PC-3 (cell line): ENCODE results near the gene SLC25A36. TPM values are rescaled to one million over a fixed set of nuclear protein-coding genes. Genes with fewer than 3 reads are reported as not detected.

ENCODE experiments used
- ATAC-seq: fragments of 200-7000 bp; cut with Tn5 transposase; 2 replicates; pipeline ENCODE4 v1.9.1; 2020; ENCODE audit warnings: mild to moderate bottlenecking, moderate library complexity
- BruUV-seq: library from RNA; stranded (reverse); fragments of 400-500 nt; replicated peaks from 2 replicates; lab custom pipeline; 2021; lab: Mats Ljungman, UMichigan
- CTCF ChIA-PET: fragments of 300-600 bp; sonication (Branson Sonifier 250); formaldehyde crosslinking; loops from one replicate; lab custom pipeline; 2022; ENCODE audit warnings: antibody characterized with exemption; lab: Charles Lee
- POLR2A ChIA-PET: fragments of 300-600 bp; sonication (Branson Sonifier 250); formaldehyde crosslinking; loops from one replicate; lab custom pipeline; 2022; ENCODE audit warnings: antibody characterized with exemption; ENCODE audit not compliant: unreplicated experiment; lab: Charles Lee
- DNase-seq: peaks from one replicate; pipeline ENCODE4 v3.0.0-alpha.2; 2015
- H2AFZ ChIP-seq: fragments of 300-600 bp; sonication (generic); 2 replicates; pipeline ENCODE4 v1.6.0; 2016; ENCODE audit warnings: antibody characterized with exemption, low read length
- H3F3A ChIP-seq: fragments of 300-600 bp; sonication (generic); one replicate; pipeline ENCODE4 v1.6.0; 2017; ENCODE audit warnings: antibody characterized with exemption, low read length, control low read depth, mild to moderate bottlenecking; ENCODE audit not compliant: unreplicated experiment
- H3K27ac ChIP-seq: fragments of 300-600 bp; sonication (generic); 2 replicates; pipeline ENCODE4 v1.5.1; 2016; ENCODE audit warnings: mild to moderate bottlenecking, low read length
- H3K27me3 ChIP-seq: fragments of 300-600 bp; sonication (generic); 2 replicates; pipeline ENCODE4 v1.6.1; 2016; ENCODE audit warnings: low read length, mixed read lengths
- H3K36me3 ChIP-seq: fragments of 300-600 bp; sonication (generic); 2 replicates; pipeline ENCODE4 v1.6.1; 2016; ENCODE audit warnings: low read depth, mixed run types, low read length, mixed read lengths
- H3K4me1 ChIP-seq: fragments of 300-600 bp; sonication (generic); 2 replicates; pipeline ENCODE4 v1.5.1; 2016; ENCODE audit warnings: low read length; ENCODE audit not compliant: insufficient read depth
- H3K4me2 ChIP-seq: fragments of 300-600 bp; sonication (generic); 2 replicates; pipeline ENCODE4 v1.6.0; 2016; ENCODE audit warnings: low read length
- H3K4me3 ChIP-seq: fragments of 300-600 bp; sonication (generic); 2 replicates; pipeline ENCODE4 v1.5.1; 2016; ENCODE audit warnings: mild to moderate bottlenecking, low read length, mixed read lengths
- H3K79me2 ChIP-seq: fragments of 300-600 bp; sonication (generic); 2 replicates; pipeline ENCODE4 v1.6.1; 2017; ENCODE audit warnings: low read length, mixed read lengths
- H3K9ac ChIP-seq: fragments of 300-600 bp; sonication (generic); 2 replicates; pipeline ENCODE4 v1.6.0; 2016; ENCODE audit warnings: mild to moderate bottlenecking, low read length
- H3K9me2 ChIP-seq: fragments of 300-600 bp; sonication (generic); replicated peaks from 2 replicates; pipeline ENCODE4 v1.6.1; 2016; ENCODE audit warnings: mixed run types, low read length, mixed read lengths
- H3K9me3 ChIP-seq: fragments of 300-600 bp; sonication (generic); 2 replicates; pipeline ENCODE4 v1.6.1; 2016; ENCODE audit warnings: low read length, mixed read lengths
- H4K20me1 ChIP-seq: fragments of 300-600 bp; sonication (generic); 2 replicates; pipeline ENCODE4 v1.6.1; 2016; ENCODE audit warnings: low read length, mixed read lengths
- CTCF ChIP-seq: fragments of 300-600 bp; sonication (generic); conservative IDR thresholded peaks from 2 replicates; pipeline ENCODE4 v1.5.1; 2017; ENCODE audit warnings: antibody characterized with exemption, low read depth, mild to moderate bottlenecking, low read length
- EZH2 ChIP-seq: fragments of 300-600 bp; sonication (generic); IDR thresholded peaks from one replicate; pipeline ENCODE4 v1.6.1; 2017; ENCODE audit warnings: antibody characterized with exemption, mild to moderate bottlenecking, low read length; ENCODE audit not compliant: unreplicated experiment
- EZH2phosphoT487 ChIP-seq: fragments of 300-600 bp; sonication (generic); IDR thresholded peaks from 2 replicates; pipeline ENCODE4 v1.6.1; 2018; ENCODE audit warnings: mild to moderate bottlenecking, antibody characterized with exemption, low read length, borderline replicate concordance
- intact Hi-C: fragments of 100-400 bp; cut with micrococcal nuclease; formaldehyde crosslinking; loops from 2 replicates; pipeline ENCODE4 v1.9.0; 2023
- total RNA-seq: library from RNA; depleted of rRNA; stranded (reverse); fragments of >200 nt; gene quantifications from 2 replicates; pipeline ENCODE4 v1.2.3, GENCODE V29; 2014

The SLC25A36 gene
- total RNA-seq, 1 experiment from 2014 or later, result 57.3 TPM

GRCh38 chr3:140995881-140996280, 54.2 kb downstream of the SLC25A36 start:
- TF ChIP-seq CTCF (no peak), EZH2phosphoT487 (no peak), EZH2 (no peak)
- Histone ChIP-seq H3F3A (no peaks in the 10 kb centered on the region), H2AFZ (no peak overlapping the region), H3K9ac (no peak overlapping the region), H3K27me3 (no peaks in the 10 kb centered on the region), H3K9me3 (no peaks in the 10 kb centered on the region), H3K79me2 (no peaks in the 10 kb centered on the region), H3K36me3 (no peaks in the 10 kb centered on the region), H4K20me1 (no peaks in the 10 kb centered on the region), H3K4me2 (no peak overlapping the region), H3K4me3 (no peak overlapping the region), H3K9me2 (no peaks in the 10 kb centered on the region), H3K27ac (no peak overlapping the region), H3K4me1 (no peaks in the 10 kb centered on the region)
- BruUV-seq, result no TSS peak
- ChIA-PET POLR2A (no interaction called here), CTCF (no interaction called here)
- intact Hi-C loops, result no loop called here
- no peak for ATAC-seq
- no peak for DNase-seq

GRCh38 chr3:141000027-141000663, 58.5 kb downstream of the SLC25A36 start:
- intact Hi-C loops, result loop anchor here (1.0 to 2.0 kb wide), 2 partner anchors 107 to 192 kb away; no protein-coding TSS in a partner anchor
- no peaks in the 10 kb centered on the region for H3K79me2 ChIP-seq
- no peaks in the 10 kb centered on the region for H3K9me3 ChIP-seq
- H3K4me1 ChIP-seq, result no peaks in the 10 kb centered on the region
- POLR2A ChIA-PET, result no interaction called here
- no TSS peak for BruUV-seq
- no peaks in the 10 kb centered on the region for H3K36me3 ChIP-seq
- H3K4me3 ChIP-seq, result no peak overlapping the region
- no peaks in the 10 kb centered on the region for H4K20me1 ChIP-seq
- CTCF ChIA-PET, result interaction anchor here (0.8 kb wide), 1 partner anchor 105 kb away, joined by 3 read pairs; no protein-coding TSS in a partner anchor
- no peak overlapping the region for H3K27ac ChIP-seq
- no peaks in the 10 kb centered on the region for H3F3A ChIP-seq
- H3K4me2 ChIP-seq, result no peak overlapping the region
- H2AFZ ChIP-seq, result no peak overlapping the region
- H3K9ac ChIP-seq, result no peak overlapping the region
- ATAC-seq (peak; percentile 94), DNase-seq (peak; percentile 53)
- H3K27me3 ChIP-seq, result no peaks in the 10 kb centered on the region
- H3K9me2 ChIP-seq, result no peaks in the 10 kb centered on the region
- TF ChIP-seq CTCF, result peak; percentile 74
- TF ChIP-seq EZH2phosphoT487, result no peak
- TF ChIP-seq EZH2, result no peak

- Histone ChIP-seq H3K27ac (no peak overlapping the region), H2AFZ (no peak overlapping the region), H3F3A (no peaks in the 10 kb centered on the region), H4K20me1 (no peaks in the 10 kb centered on the region), H3K36me3 (no peaks in the 10 kb centered on the region), H3K9me3 (no peaks in the 10 kb centered on the region), H3K9me2 (no peaks in the 10 kb centered on the region), H3K4me3 (no peak overlapping the region), H3K9ac (no peak overlapping the region), H3K4me2 (no peak overlapping the region), H3K4me1 (no peaks in the 10 kb centered on the region), H3K27me3 (no peaks in the 10 kb centered on the region), H3K79me2 (no peaks in the 10 kb centered on the region)
- ATAC-seq, result peak; percentile 42
- POLR2A ChIA-PET, result no interaction called here
- CTCF ChIA-PET, result interaction anchor here (0.8 kb wide), 1 partner anchor 105 kb away, joined by 3 read pairs; no protein-coding TSS in a partner anchor
- BruUV-seq, result no TSS peak
- intact Hi-C loops, result loop anchor here (1.0 to 2.0 kb wide), 2 partner anchors 106 to 192 kb away; no protein-coding TSS in a partner anchor
- peak; percentile 22 for DNase-seq
- TF ChIP-seq EZH2phosphoT487, result no peak
- no peak for TF ChIP-seq EZH2
- no peak for TF ChIP-seq CTCF
Measured at GRCh38 chr3:141000686-141001085, 59.0 kb downstream of the SLC25A36 start.
